ENCODE data around the gene FZD10.

GRCh38 chr12:130121226-130122000 lies 40.9 kb upstream of the FZD10 start:
- TF ChIP-seq CTCF (IDR thresholded peaks at IDR 0.05) (no peak), POLR2A (IDR thresholded peaks at IDR 0.05) (no peak)

Data from testis (tissue), 2 donors.